Coronary artery (tissue), 2 donors: Measurements from ENCODE around the gene MICU1.

Source experiments
- DNase-seq: peaks from one replicate; pipeline ENCODE4 v3.0.0-alpha.2; 2017; ENCODE audit warnings: low spot score
- H3K27ac ChIP-seq, 2 donors: fragments of 200-600 bp; sonication (generic); one replicate each; pipeline ENCODE4 v1.5.1; 2016 to 2019
- H3K4me3 ChIP-seq: fragments of 200-600 bp; sonication (generic); 2 replicates; pipeline ENCODE4 v1.5.1; 2016; ENCODE audit warnings: mild to moderate bottlenecking, moderate library complexity
- TF ChIP-seq, protein P1 (sequence below): fragments of 200-600 bp; sonication (generic); IDR thresholded peaks from one replicate; pipeline ENCODE4 v1.5.1; 2019; ENCODE audit warnings: antibody characterized with exemption

Gene MICU1

GRCh38 chr10:72487521-72487920 lies 138.4 kb downstream of the MICU1 start:
- TF ChIP-seq, protein P1, sequence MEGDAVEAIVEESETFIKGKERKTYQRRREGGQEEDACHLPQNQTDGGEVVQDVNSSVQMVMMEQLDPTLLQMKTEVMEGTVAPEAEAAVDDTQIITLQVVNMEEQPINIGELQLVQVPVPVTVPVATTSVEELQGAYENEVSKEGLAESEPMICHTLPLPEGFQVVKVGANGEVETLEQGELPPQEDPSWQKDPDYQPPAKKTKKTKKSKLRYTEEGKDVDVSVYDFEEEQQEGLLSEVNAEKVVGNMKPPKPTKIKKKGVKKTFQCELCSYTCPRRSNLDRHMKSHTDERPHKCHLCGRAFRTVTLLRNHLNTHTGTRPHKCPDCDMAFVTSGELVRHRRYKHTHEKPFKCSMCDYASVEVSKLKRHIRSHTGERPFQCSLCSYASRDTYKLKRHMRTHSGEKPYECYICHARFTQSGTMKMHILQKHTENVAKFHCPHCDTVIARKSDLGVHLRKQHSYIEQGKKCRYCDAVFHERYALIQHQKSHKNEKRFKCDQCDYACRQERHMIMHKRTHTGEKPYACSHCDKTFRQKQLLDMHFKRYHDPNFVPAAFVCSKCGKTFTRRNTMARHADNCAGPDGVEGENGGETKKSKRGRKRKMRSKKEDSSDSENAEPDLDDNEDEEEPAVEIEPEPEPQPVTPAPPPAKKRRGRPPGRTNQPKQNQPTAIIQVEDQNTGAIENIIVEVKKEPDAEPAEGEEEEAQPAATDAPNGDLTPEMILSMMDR = no peak
- Histone ChIP-seq H3K27ac (no peak overlapping the region), H3K4me3 (no peak overlapping the region)
- DNase-seq = no peak

DNA sequence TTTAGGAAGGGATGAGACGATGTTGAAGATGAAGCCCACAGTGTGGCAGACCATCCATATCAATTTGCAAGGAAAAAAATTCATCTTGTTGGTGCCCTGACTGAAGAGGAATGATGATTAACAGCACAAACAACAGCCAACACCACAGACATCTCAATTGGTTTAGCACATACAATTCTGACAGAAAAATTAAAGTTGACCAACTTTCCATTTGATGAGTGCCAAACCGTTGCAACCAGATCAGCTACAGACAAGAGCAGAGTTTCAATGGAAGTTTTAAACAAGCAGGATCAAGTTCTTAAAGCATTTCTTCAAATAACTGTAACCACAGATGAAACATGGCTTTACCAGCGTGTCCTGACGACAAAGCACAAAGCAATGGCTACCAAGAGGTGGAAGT lies 138.8 kb downstream of the MICU1 start:
- H3K4me3 ChIP-seq = no peak overlapping the region
- H3K27ac ChIP-seq = no peak overlapping the region
- no peak for DNase-seq
- TF ChIP-seq, protein P1 = no peak

DNA sequence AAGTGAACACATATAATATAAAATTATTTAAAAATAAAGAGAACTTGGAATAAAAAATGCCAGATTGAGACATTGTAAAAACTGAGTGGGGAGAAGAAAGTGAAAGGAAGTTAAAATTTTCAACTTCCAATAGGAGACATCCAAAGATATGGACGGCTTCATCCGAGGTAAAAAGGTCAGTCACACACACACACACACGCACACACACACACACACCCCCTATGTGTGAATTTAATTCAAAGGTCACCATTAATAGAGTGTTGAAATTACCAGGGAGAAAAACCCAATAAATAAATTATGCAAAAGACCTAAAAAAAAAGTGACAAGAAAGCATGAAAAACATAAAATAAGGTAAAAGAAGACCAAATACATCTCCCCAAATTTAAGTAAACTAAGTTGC lies 140.2 kb downstream of the MICU1 start:
- Histone ChIP-seq H3K27ac (no peak overlapping the region), H3K4me3 (no peak overlapping the region)
- DNase-seq = no peak
- TF ChIP-seq, protein P1 = no peak

GRCh38 chr10:72484521-72484920 lies 141.4 kb downstream of the MICU1 start:
- H3K27ac ChIP-seq = no peak overlapping the region
- no peak overlapping the region for H3K4me3 ChIP-seq
- DNase-seq = no peak
- TF ChIP-seq, protein P1 = no peak

- no peak overlapping the region for H3K27ac ChIP-seq
- no peak for DNase-seq
- TF ChIP-seq, protein P1 = no peak
- no peak overlapping the region for H3K4me3 ChIP-seq
Measured at GRCh38 chr10:72483471-72483870, 142.4 kb downstream of the MICU1 start.

GRCh38 chr10:72480861-72481260 lies 145.0 kb downstream of the MICU1 start:
- TF ChIP-seq, protein P1 = no peak

DNA sequence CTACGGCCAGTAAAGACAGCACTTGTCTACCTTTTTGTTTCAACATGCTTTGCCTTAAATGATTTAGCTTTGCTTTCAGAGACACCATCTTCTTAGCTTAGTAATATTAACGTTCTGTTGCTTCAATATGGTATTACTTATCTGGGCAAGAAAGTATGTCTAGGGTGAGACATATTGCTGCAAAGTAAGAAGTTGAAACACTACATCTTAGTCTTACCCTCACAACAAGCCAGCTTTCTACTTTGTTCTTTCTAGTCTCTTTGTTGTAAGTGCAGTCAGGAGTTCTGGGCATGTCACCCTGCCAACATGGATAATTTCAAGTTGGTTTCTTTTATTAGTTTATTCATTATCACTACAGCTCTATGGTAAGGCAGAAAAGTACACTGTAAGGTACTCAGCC lies 148.4 kb downstream of the MICU1 start:
- Histone ChIP-seq H3K4me3 (no peak overlapping the region), H3K27ac (no peak overlapping the region)
- TF ChIP-seq, protein P1 = no peak
- no peak for DNase-seq

More at GRCh38 chr10:72480861-72481260, 145.0 kb downstream of the MICU1 start:
- Histone ChIP-seq H3K27ac (no peak overlapping the region), H3K4me3 (no peak overlapping the region)
- DNase-seq = no peak
